HL-60 (cell line): ENCODE data around the gene CYTH1.

ENCODE experiments used
- DNase-seq, 2 experiments: peaks; one replicate each; pipeline ENCODE4 v3.0.0-alpha.2; 2010 to 2020; ENCODE audit warnings: low read depth in 1 of 2, low spot score in 1 of 2
- H3K27ac ChIP-seq: fragments of 250-450 bp; sonication (Bioruptor Pico); replicated peaks from 2 replicates; pipeline ENCODE4 v1.5.1; 2020; ENCODE audit warnings: mild to moderate bottlenecking, moderate library complexity
- H3K27me3 ChIP-seq: fragments of 250-450 bp; sonication (Bioruptor Pico); 2 replicates; pipeline ENCODE4 v1.5.1; 2021; ENCODE audit warnings: mild to moderate bottlenecking, moderate library complexity; ENCODE audit not compliant: insufficient read depth, poor library complexity, severe bottlenecking
- H3K4me3 ChIP-seq: replicated peaks from 2 replicates; pipeline ENCODE4 v1.5.1; 2011; ENCODE audit warnings: mild to moderate bottlenecking, control low read depth, low read length; ENCODE audit not compliant: insufficient read depth
- GABPA ChIP-seq: IDR thresholded peaks from 2 replicates; pipeline ENCODE4 v1.6.1; 2012; ENCODE audit warnings: low read depth
- POLR2AphosphoS5 ChIP-seq: IDR thresholded peaks from 2 replicates; pipeline ENCODE4 v1.6.1; 2012; ENCODE audit warnings: low read depth
- SPI1 ChIP-seq: IDR thresholded peaks from 2 replicates; pipeline ENCODE4 v1.6.1; 2012; ENCODE audit warnings: low read depth, mild to moderate bottlenecking, borderline replicate concordance
- TF ChIP-seq, protein P1 (sequence below): IDR thresholded peaks from one replicate; pipeline ENCODE4 v1.5.1; 2011; ENCODE audit warnings: low read length, control low read depth, inconsistent platforms; ENCODE audit not compliant: insufficient read depth
- TF ChIP-seq, protein P2 (sequence below): IDR thresholded peaks from 2 replicates; pipeline ENCODE4 v1.6.1; 2012; ENCODE audit warnings: low read depth; ENCODE audit not compliant: insufficient replicate concordance

Gene CYTH1

DNA sequence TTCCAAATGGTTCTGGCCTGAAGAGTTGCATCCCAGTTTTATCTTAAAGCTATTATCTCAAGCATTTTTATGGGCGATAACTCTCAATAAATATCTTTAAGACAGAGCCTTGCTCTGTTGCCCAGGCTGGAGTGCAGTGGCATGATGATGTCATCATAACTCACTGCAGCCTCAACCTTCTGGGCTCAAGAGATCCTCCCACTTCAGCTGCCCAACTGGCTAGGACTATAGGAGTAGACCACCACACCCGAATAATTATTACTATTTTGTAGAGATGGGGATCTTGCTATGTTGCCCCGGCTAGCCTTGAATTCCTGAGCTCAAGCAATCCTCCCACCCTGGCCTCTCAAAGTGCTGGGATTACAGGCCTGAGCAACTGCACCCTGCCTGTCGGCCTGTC is 26.1 kb upstream of the CYTH1 start:
- TF ChIP-seq, protein P1, sequence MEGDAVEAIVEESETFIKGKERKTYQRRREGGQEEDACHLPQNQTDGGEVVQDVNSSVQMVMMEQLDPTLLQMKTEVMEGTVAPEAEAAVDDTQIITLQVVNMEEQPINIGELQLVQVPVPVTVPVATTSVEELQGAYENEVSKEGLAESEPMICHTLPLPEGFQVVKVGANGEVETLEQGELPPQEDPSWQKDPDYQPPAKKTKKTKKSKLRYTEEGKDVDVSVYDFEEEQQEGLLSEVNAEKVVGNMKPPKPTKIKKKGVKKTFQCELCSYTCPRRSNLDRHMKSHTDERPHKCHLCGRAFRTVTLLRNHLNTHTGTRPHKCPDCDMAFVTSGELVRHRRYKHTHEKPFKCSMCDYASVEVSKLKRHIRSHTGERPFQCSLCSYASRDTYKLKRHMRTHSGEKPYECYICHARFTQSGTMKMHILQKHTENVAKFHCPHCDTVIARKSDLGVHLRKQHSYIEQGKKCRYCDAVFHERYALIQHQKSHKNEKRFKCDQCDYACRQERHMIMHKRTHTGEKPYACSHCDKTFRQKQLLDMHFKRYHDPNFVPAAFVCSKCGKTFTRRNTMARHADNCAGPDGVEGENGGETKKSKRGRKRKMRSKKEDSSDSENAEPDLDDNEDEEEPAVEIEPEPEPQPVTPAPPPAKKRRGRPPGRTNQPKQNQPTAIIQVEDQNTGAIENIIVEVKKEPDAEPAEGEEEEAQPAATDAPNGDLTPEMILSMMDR: no peak
- TF ChIP-seq, protein P2, sequence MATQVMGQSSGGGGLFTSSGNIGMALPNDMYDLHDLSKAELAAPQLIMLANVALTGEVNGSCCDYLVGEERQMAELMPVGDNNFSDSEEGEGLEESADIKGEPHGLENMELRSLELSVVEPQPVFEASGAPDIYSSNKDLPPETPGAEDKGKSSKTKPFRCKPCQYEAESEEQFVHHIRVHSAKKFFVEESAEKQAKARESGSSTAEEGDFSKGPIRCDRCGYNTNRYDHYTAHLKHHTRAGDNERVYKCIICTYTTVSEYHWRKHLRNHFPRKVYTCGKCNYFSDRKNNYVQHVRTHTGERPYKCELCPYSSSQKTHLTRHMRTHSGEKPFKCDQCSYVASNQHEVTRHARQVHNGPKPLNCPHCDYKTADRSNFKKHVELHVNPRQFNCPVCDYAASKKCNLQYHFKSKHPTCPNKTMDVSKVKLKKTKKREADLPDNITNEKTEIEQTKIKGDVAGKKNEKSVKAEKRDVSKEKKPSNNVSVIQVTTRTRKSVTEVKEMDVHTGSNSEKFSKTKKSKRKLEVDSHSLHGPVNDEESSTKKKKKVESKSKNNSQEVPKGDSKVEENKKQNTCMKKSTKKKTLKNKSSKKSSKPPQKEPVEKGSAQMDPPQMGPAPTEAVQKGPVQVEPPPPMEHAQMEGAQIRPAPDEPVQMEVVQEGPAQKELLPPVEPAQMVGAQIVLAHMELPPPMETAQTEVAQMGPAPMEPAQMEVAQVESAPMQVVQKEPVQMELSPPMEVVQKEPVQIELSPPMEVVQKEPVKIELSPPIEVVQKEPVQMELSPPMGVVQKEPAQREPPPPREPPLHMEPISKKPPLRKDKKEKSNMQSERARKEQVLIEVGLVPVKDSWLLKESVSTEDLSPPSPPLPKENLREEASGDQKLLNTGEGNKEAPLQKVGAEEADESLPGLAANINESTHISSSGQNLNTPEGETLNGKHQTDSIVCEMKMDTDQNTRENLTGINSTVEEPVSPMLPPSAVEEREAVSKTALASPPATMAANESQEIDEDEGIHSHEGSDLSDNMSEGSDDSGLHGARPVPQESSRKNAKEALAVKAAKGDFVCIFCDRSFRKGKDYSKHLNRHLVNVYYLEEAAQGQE: no peak
- TF ChIP-seq SPI1: no peak
- TF ChIP-seq GABPA: no peak
- no peak for TF ChIP-seq POLR2AphosphoS5
- H3K27me3 ChIP-seq: no peaks in the 10 kb centered on the region
- DNase-seq: no peak
- H3K4me3 ChIP-seq: no peak overlapping the region
- no peak overlapping the region for H3K27ac ChIP-seq

DNA sequence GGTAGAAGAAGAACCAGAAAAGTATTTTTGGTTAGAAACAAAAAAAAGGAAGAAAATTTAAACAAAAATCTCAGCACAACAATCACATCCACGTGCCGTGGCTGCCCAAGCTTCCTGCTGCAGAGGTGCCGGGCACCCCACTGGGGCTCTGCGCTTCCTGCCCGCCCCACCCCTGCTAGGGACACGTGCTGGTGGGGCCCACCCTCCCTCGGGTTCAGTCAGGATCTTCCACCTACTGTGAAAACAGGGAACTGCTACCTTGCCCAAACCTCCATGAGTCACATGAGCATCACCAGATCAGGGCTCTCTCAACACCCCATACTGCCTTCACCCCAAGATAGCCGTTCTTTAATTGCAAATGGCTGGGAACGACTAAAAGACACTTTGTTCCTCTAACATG is 24.4 kb upstream of the CYTH1 start:
- Histone ChIP-seq H3K27me3 (no peaks in the 10 kb centered on the region), H3K27ac (no peak overlapping the region), H3K4me3 (no peak overlapping the region)
- peak in 1 of 2 experiments; percentile 23 for DNase-seq
- TF ChIP-seq POLR2AphosphoS5: no peak; the same call in 1 of the 2 replicates
- TF ChIP-seq GABPA: no peak
- TF ChIP-seq, protein P1: no peak
- TF ChIP-seq, protein P2: no peak
- TF ChIP-seq SPI1: no peak

DNA sequence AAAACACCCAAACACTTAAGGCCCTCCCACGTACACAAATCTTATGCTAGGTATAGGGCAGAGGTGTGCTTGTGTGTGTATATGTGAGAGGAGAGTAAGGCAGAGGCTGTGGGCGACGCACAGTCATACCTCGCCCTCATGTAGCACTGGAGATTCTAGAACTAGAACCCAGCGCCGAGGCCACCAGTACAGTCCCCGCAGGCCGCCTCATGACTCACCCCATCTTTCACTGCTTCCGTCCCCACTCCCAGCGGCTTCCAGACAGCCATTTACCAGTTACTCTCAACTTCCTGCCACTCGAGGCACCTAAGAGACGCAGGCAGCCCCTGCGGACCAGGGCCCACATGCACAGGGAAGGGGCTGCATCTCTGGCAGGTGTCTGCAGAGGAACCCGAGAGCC is 23.2 kb upstream of the CYTH1 start:
- no peak overlapping the region for H3K4me3 ChIP-seq
- H3K27me3 ChIP-seq: no peaks in the 10 kb centered on the region
- DNase-seq: no peak
- no peak overlapping the region for H3K27ac ChIP-seq
- TF ChIP-seq, protein P2: no peak
- TF ChIP-seq SPI1 (no peak), GABPA (no peak), POLR2AphosphoS5 (no peak)
- TF ChIP-seq, protein P1: no peak
